Amygdala (tissue), 56 donors: Measurements from ENCODE around the gene INSRR.

Experiments used
- DNase-seq, 56 donors: peaks; one replicate each; lab custom pipeline; 2025; lab: John Stamatoyannopoulos, UW

INSRR gene

DNA sequence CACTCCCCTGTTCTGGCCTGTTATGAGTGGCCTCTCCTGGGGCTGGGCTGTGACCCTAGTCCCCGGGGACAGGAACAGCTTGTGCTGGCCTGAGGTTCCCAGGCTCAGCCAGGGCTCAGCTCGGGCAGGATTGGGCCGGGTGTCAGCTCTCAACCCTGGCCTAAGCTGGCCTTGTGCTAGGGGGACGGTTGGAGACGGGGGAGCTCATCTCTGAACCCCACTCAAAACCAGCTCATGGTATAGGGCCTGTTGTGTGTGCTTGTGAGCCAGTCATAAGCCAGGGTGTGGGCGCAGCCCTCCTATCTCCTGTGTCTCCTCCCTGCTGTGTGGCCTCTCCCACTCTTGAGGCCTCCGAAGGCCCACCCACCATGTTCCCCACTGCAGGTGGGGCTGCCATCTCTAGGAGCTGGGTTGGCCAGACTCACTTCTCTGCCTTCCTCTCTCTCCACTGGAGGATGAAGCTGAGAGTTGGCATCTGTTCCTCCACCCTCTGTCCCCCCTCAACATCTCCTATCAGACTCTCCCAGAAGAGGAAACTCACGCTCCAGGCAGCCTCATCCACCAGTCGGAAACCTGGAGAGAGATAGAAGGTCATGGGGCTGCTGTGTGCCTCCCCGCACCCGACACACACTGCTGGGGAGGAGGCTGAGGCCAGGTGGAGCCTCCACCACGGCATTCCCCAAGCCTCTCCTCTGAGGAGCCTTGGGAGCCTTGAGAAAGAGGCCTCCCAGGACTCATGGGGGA lies 36.0 kb upstream of the INSRR start:
- no peak for DNase-seq

DNA sequence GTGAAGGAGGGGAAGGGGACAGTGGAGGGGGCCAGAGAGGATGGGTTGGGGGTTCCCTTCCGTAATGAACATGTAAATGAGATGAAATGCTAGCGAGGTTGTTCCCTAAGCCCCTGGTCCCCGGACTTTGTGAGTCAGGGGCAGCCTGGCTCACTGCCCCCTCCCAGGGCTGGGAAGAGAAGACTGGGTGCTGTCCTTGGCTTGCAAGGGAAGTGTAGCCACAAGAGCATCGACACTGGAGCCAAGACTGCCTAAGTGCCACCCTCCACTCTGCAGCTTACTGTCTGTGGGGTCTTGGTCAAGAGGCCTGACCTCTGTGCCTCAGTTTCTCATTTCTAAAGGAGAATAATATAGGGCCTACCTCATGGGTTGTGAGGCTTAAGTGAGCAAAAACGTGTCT lies 35.1 kb upstream of the INSRR start:
- no peak for DNase-seq

DNA sequence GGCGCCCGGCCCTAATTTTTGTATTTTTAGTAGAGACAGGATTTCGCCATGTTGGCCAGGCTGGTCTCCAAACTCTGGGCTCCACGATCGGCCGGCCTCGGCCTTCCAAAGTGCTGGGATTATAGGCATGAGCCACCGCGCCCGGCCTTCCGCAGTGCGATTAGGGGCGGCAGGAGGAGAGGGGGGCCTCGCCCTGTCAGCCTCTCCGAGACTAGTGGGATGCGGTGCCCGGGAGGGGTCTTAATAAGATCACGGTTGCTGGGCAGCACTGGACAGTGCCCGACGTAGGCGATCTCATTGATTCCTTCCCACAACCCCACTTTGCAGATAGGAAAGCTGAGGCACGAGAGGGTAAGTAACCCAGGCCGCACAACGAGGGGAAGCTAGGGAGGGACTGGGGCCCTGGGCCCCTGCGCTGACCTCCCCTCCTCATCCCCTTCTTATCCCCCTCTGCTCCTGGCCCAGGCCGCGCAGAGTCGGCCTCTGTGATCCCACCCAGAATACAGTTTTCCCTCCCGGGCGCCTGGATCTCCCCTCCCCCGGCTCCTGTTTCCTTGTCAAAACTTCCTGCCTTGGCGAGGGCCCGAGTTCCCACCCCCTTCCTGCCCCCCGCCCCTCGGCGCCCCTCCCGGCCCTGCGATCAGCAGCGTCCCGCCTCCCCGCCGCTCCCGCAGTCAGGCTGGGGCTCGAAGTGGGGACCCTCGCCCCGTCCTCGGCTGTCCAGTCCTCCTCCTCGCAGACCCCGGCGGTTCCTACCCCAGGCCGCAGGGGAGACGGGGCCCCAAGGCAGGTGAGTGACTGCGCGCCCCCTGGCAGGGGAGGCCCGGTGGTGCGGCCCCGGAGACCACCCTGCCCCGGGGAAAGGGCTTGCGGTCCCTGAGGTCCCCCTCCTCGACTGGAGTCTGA lies 34.4 kb upstream of the INSRR start, which contains the start of gene PEAR1:
Gene PEAR1, plus strand, starts transcription at position 671 of the 906 bp plus-strand sequence. CDS start 10,209 bp downstream, outside the sequence.
- no peak for DNase-seq

DNA sequence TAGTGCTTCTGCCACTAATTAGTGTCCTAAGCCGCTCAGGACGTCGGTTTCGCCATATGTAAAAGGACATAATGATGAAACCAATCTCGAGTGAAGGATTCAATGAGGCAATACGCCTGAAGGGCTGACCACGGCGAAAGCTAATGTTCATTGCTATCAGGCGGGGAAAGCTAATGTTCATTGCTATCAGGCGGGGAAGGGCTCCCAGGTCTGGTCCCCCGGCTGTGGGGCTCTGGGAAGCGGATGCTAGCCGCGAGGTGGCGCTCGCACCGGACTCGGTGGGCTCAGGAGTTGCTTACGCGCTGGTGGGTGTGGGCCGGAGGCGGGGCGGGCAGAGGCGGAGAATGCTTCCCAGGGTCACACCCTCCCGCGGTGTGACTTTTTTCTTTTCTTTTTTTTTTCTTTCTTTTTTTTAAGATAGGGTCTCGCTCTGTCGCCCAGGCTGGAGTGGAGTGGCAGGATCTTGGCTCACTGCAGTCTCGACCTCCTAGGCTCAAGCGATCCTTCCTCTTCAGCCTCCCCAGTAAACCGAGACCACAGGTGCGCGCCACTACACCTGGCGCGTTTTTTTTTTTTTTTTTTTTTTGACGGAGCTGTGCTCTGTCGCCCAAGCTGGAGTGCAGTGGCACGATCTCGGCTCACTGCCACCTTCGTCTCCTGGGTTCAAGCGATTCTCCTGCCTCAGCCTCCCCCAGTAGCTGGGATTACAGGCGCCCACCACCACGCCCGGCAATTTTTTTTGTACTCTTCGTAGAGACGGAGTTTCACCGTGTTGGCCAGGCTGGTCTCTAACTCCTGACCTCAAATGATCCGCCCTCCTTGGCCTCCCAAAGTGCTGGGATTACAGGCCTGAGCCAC lies 33.5 kb upstream of the INSRR start:
- peak in 52 of 56 donors; percentile 8 to 84 (median 42) for DNase-seq

- DNase-seq, result peak in 51 of 56 donors; percentile 9 to 86 (median 52)
Measured at GRCh38 chr1:156889802-156890580, 31.1 kb upstream of the INSRR start.

DNA sequence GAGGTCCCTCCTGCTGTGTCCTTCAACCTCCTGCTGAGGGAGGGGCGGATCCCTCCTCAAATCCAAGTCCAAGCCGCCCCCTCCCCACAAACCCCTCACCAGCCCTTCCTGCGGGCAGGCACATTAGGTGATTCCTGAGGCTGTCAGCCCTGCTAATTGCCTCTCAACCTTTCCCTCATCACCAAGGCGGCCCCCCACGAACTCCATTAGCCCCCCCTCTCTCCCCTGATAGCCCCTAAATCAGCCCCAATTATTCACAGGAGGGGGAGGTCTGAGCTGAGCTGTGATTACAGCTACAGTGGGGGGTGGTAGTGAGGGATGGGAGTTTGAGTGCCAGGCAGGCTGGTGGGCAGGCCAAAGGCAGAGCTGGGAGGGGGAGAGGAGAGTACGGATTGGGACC lies 28.8 kb upstream of the INSRR start:
- no peak for DNase-seq

DNA sequence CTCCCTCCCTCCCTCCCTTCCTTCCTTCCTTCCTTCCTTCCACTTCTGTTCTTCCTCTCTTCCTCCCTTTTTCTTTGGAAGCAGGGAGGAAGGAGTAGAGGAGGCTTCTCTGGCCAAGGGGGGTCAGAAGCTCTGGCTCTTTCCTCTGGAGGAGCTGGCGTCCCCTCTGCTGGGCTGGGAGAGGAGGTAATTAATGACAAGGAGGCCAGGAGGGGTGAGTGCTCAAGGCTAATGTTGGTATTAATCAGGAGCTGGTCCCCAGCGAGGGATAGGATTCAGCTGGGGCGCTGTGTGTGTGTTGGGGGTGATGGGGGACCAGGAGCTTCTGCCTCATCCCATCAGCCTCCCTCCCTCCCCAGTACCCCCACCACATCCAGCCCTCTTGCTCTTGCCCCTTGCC lies 28.4 kb upstream of the INSRR start:
- DNase-seq, result no peak

GRCh38 chr1:156886583-156887281 lies 27.8 kb upstream of the INSRR start:
- no peak for DNase-seq

DNA sequence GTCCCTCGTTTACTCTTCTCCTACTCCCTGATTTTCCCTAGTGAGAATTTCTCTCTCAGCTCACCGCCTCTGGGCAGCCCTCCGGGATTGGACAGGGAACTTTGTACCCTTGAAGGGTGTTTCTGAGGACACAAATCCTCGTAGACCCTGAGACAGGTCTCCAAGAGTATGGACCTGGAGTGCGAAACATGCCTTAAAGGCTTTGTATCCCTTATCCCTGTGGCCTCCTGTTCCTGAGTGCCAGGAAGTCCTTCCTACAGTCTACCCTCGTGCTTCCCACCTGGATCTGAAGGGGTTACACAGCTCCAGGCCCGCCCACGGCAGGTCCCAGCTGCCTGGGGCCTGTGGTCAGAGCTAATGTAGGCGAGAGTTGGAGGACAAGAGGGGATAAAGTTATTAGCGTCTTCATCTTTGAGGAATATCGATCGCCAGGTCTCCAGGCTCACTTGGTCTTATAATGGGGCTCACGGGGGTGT lies 27.0 kb upstream of the INSRR start:
- DNase-seq, result no peak

GRCh38 chr1:156885314-156885713 lies 26.4 kb upstream of the INSRR start:
- DNase-seq, result no peak

DNA sequence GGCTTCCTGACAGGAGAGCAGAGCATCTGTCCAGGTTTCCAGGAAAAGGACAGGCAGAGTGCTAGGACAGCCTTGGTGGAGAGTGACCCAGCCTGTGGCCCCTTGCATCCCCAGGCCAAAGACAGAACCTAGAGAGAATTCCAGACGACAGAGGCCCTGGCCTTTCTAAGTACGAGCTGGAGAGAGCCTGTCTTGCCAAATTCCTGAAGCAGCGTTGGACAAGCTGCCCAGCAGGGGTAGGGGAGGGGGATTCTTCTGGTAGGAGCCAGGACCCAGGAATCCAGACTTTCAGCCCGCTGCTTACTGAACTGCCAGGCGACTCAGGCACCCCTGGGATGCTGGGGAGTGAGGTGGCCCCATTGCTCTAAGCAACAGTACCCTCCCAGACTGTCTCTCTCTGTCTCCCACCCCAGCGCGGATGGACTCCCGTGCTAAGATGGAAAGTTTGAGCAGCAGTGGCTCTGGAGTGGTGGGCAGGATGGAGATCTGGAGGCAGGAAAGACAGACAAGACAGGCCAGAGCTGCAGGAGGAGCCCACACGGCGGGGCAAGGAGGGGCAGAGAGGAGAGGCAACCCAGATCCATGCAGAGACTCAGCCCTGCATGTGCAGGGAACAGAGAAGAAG lies 25.8 kb upstream of the INSRR start:
- no peak for DNase-seq

- DNase-seq, result no peak
Measured at GRCh38 chr1:156883919-156884318, 25.0 kb upstream of the INSRR start.

- no peak for DNase-seq
Measured at GRCh38 chr1:156882543-156882942, 23.6 kb upstream of the INSRR start.

- DNase-seq, result no peak
Measured at GRCh38 chr1:156881663-156882062, 22.7 kb upstream of the INSRR start.

DNA sequence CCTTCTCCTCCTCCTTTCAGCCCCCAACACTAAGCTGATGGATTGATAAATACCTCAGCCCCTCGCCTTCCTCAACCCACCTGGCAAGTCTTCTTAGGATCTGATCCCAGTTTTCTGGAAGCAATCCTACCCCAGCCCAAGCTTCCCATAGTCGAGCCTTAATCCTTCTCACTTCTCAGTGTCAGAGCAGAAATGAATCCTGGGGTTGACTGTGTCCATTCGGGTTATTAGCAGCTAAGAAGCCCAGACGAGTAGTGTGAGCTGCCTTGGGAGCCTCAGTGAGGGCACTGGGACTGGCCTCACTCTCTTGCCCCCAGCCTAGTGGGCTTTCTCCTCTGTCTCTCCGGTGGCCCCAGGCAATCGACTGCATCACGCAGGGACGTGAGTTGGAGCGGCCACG lies 22.2 kb upstream of the INSRR start:
- DNase-seq, result no peak

GRCh38 chr1:156880473-156880872 lies 21.6 kb upstream of the INSRR start:
- DNase-seq, result no peak

GRCh38 chr1:156879876-156880275 lies 21.0 kb upstream of the INSRR start:
- DNase-seq, result no peak

DNA sequence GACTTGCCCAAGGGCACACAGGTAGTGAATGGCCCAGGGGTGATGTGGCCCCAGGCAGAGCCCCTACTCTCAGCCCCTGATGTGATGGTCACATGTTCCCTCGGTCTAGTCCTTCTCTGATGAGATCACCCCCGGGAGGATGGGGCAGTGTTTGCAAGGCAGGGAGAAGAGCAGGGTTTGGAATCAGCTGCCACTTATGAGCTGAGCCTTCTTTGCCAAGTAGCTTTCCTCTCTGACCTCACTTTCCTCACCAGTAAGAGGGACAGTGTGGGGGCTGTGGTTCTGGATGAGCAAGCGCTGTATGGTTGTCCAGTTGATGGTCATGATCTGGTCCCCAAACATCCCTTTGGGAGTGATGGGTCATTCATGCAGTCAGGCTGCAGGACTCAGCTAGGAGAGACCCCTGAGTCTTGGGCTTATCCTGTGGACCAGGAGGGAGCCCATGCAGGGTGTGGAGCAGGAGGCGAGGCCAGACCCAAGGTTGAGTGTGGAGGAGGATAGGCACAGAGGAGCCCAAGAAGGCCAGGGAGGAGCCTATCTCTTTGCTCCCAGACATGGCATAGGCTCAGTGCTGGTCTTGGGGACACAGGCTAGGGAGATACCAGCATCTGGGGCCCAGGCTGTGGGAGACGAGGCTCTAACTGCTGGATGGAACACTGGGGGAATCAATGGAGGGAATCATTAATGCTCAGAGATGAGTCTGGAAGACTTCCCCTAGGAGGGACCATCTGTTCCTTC lies 18.7 kb upstream of the INSRR start:
- DNase-seq, result no peak
